GM19035 (cell line): ENCODE data around the gene KLK7.

Source experiments
- ATAC-seq: cut with Tn5 transposase; IDR thresholded peaks from one replicate; pipeline ENCODE4 v1.9.1; 2021; ENCODE audit not compliant: unreplicated experiment

The KLK7 gene

DNA sequence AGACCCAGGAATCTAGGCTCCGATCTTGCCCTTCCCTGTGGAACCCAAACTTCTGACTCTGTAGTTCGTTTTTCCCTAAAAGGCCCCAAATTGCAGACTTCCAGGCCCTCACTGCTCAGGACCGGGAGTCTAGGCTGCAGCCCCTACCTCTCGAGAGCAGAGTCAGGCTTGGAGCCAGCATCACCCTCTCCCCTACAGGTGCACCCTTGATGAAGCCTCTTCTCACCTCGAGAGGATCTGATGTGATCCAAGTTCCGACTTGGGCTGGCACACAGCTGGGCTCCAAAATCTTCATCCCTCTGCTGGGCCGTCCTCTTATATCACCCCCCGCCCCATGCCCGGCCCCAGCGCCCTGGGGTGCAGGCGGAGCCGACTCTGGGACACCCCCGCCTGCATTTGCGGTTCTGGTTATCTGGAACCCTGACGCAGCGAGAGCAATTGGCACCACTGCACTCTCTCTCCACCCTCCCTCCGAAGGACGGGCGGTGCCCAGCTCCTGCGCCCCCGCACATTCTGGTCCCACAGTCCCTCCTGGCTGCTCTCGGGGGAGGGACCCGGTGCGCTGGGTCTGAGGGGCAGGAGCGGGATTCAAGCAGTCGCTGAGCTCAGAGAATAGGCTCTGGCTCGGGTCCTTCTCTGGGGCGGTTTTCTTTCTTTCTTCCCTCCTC, at the start of gene KLK7:
Gene KLK7 (minus strand): TSS at position 293 of the 668 bp plus-strand sequence. CDS start 1,518 bp downstream, outside the sequence.
- ATAC-seq, result no peak

DNA sequence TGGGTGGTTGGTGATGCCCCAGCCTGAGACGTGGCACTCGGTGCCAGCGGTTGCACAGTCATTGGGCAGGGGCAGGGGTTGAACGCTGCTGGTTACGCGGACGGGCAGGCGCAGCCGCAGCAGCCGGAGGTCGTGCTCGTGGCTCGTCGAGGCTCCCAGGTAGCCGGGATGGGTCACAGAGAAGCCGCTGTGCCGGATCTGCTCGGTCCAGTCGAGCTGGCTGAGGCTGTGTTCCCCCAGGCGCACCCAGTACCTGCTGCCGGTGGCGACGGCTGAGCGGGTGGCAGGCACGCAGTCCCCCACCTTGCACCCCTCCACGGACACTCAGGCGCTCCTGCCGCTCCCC, 48.1 kb upstream of the KLK7 start:
- ATAC-seq, result no peak

GRCh38 chr19:51031220-51031879, 47.6 kb upstream of the KLK7 start:
- ATAC-seq, result no peak

DNA sequence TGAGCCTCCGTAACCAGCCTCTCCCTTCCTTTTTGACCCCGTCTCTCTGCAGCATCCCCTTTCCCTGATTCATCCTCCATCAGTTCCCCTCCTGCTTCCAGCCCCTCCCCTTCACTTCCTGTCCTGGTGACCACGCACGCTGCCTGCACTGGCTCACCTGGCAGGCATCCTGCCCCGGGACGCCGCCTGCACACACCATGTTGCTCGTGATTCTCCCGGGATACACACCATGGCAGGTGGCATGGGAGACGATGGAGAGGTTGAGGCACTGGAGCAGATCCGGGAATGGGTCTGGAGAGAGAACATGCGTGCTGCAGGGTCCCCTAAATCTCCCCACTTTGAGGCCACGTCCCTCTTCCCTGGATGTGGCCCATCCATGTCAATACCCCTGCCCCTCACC, 46.9 kb upstream of the KLK7 start:
- ATAC-seq, result no peak

- no peak for ATAC-seq
These were observed 46.0 kb upstream of the KLK7 start for GRCh38 chr19:51029718-51030117.

DNA sequence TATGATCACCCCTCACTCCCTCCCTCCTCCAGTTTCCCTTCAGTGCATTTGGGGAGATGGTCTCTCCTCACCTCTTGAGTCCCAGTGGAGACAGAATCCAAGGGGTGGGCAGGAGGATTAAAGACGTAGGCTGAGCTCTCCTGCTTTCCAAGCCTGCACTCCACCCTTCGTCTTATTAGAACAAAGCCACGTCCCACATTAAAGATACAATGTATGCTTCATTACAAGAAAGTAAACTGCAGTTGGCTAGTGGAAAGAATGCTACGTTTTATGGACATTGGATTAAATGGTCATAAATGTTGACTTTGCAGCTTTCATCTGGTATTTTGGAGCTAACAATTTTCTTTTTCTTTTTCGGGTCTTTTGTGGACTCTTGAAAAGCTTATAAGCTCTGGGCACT, 44.2 kb upstream of the KLK7 start:
- no peak for ATAC-seq

DNA sequence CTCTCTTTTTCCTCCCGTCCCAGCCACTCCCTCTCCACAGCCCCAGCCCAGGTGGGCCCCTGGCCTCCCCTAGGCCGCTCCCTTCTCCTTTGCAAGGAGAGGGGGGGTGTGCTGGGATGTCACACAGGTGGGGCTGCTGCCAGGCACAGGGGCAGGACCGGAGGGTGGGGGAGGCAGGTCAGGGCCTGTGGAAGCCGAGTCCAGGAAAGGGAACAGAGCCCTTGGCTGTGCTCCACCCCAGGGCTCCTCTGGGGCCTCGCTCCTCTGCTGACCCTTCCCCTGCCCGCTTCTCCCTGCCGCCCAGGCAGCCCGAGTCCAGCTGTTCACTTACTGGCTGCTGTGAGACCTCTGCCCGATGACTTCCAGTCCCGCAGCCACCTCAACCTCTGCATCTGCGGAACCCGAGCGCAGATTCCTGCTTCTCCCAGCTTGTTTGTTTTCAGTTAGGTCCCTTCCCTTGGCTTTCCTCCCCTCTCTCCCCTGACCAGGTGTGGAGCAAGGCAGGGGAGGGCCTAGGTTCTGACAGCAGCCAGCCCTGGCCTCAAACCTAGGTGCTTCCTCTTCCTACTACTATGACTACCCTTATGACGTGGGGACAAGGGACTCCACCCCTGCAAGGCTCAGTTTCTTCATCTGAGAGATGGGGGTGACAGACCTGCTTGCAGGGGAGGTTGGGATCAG, 43.5 kb upstream of the KLK7 start:
- no peak for ATAC-seq

DNA sequence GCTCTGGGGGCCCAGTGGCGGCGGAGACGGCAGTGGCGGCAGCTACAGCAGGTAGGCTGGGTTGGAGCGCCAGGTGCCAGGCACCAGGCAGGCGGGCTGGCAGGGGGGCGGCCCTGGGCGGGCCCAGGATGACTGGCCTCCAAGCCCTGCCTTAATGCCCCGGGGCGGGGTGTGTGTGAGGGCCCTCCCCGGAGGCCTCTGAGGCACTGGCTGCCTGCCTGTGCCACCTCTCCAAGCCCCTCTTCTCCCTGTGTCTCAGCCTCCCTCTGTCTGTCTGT, 42.8 kb upstream of the KLK7 start, which contains the start of gene KLK11:
Gene KLK11 (minus strand): TSS at position 63 of the 278 bp plus-strand sequence. CDS start 985 bp downstream, outside the sequence.
- no peak for ATAC-seq

DNA sequence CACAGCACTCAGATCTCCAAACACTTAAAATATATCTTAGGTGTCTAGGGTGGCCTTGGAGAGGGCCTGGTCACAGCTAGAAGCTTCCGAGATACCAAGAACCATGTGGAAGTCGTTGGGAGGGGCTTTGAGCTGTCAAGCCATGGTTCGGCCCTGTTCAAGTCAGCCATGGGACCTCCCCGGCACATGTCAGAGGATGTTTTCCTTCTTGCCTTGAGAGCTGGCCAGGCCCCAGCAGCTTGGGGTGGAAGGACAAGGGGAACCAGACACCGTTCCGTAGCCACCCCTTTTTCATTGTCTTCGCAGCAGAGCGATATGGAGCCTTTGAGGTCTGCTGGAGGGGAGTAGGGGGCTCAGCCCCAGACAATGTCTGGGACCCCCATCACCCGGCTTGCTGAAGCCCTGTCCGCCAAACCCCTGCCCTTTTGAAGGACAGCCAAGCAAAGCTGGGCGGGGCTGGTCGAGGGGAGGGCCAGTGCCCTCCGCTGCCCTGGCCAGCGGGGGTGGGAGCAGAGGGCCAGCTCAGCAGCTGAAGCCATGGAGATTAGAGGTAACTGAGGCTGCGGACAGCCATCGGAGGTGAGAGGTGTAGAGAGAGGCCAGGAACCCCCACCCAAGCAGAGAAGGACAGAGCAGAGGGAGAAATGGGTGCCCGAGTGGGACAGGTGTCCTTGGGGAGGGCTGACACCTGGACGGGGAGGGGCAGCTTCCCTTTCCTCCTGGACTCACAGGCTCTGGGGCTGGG, 42.3 kb upstream of the KLK7 start:
- no peak for ATAC-seq

DNA sequence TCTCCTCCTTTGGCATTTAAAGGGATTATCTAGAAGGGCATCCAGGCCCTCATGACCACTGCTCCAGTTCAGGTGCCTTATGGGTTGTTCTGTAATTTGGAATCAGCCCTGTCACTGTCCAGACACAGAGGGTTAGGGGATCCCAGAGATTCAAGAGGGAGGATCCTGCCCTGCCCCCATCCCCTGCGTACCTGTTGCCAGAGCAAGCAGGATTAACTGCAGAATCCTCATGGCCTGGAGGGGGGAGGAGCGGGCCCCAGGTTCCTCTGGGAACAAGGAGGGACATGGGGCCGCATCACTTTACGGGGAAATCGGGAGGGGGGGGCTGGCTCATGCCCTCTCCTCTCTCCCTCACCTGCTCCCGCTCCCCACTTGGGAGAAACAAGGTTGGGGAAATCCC, 41.7 kb upstream of the KLK7 start:
- ATAC-seq, result no peak

- ATAC-seq, result no peak
These were observed 41.2 kb upstream of the KLK7 start for GRCh38 chr19:51024924-51025323.

- no peak for ATAC-seq
These were observed 40.2 kb upstream of the KLK7 start for GRCh38 chr19:51023946-51024345.

DNA sequence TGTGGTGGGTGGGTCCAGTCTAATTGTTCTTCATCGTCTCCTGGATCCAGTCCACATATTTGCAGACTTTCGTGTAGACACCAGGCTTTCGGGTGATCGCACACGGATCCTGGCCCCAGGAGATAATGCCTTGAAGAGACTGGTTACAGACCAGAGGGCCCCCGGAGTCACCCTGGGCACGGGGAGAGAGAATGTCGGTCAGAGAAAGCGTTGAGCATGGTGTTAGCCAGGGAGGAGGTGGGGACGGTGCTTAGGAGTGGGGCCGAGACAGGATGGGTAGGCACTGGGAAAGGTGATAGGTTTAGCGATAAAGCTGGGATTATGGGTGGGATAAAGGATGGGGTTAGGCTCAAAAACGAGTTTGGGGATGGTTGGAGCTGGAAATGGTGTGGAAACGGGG, 38.8 kb upstream of the KLK7 start:
- ATAC-seq, result no peak

GRCh38 chr19:51020988-51021651, 37.4 kb upstream of the KLK7 start:
- no peak for ATAC-seq

DNA sequence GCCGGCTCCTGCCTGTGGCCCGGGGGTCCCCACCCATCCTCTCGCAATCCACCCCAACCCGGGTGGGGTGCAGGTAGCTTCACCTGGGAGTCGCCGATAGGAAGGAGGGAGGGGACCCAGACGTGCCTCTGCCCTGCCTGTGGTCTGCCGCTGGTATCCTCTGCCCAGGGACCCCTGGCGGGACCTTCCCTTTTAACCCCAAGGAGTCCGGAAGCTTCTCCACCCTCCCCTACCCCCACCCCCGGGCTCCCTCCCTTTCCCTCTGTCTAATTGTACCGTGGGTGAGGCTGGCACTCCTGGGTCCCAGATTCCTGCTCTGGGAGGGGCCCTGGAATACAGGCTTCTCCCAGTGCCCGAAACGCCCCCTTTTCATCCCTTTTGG, 35.8 kb upstream of the KLK7 start, which contains the start of gene KLK10:
Gene KLK10 (minus strand): TSS at position 166 of the 382 bp plus-strand sequence. CDS start 579 bp downstream, outside the sequence.
- no peak for ATAC-seq

DNA sequence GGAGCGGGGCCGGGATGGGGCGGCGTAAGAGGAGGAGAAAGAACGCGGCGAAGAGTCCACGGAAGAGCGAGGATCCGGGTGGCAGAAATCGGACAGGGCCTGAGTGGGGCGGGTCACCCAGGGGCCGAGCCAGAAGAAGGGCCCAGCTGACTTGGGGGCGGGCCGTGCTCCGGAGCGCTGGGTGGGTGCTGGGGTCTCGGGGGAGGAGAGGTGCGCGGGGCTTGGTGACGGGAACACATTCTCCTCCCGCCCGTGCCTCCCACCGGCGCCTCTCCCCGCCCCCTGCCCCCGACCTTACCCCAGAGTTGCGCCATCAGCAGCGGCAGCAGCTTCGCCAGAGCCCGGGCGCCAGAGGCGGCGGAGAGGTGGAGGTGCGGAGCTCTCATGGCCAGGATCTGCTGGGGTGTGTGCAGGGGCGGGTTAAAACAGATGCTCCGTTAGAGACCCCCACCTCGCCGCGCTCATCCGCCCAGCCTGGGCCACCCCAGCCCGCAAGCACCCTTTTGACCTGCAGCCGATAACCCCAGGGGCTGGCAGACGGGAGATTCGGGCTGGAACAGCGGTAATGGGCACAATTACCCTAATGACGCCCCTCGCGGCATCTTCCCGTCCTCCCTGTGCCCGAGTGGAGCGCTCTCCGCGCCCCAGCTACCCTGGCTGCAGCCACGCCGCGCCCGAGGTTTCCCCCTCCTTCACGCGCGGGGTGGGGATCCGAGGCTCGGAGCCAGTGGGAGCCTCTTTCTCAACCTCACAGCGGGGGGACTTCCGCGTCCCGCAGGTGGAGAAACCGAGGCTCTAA, 35.2 kb upstream of the KLK7 start:
- no peak for ATAC-seq

DNA sequence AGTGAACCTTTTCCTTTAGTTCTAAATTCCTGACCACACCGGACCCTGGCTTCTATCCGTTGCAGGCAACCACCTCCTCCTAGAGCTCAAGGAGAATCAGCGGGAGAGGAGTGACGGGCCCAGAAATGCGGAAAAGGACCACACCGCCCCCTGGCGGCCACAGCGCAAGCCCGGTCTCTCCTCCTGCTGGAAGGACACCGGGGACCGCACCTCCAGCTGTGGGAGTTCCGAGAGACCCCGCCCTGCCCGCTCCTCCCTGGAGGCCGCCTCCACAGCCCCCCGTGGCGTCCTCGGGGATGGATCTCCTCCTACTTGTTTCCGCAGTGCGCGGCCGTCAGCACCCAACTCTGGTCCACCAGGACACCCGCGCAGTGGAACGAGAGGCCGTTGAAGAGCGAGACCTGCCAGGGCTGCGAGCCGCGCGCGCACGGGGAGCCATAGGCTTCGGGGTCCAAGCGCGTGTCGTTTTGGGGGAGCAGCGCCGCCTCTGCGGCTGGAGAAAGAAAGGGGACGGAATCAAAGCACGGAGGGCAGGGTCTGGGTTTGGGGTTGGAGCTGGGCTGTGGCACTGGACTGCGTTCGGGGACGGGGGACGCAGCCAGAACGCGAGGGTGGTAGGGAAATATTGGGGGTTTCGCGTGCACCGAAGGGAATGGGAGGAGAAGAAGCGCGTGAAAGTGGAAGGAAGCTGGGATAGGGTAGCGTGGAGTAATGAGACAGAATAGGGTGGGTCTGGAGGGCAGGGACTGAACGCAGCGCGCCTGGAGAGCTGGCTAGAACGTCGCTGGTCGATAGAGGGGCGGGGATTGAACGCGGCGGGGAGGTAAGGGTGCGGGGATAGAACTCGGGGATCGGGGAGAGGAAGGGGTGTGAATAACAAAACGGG, 33.3 kb upstream of the KLK7 start:
- no peak for ATAC-seq

DNA sequence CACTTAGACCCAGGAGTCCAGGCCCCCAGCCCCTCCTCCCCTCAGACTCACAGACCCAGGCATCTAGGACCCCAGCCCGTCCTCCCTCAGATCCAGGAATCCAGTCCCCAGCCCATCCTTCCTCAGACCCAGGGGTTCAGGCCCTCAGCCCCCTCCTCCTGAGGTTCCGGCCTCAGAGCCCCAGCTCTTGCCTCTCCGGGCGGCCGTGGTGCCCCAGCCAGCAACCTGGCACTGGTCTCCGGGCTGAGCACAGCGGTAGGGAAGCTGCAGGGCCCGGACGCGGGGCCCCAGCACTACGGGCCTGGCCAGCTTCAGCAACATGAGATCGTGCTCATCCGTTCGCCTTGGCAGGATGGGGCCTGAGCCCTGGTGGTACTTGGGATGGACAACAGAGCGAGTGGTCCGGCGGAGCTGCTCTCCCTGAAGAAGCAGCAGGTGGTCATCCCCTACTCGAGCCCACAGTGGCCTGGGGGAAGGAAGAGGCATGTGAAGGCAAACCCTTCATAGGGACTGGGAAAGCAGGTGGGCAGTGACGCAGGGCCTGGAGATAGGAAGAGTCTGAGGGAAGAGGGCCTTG, 32.1 kb upstream of the KLK7 start:
- ATAC-seq, result no peak

GRCh38 chr19:51014242-51014641, 30.5 kb upstream of the KLK7 start:
- no peak for ATAC-seq
